Measurements from ENCODE around the gene AFDN. TPM values are rescaled to one million over a fixed set of nuclear protein-coding genes. Genes with fewer than 3 reads are reported as not detected.

AFDN gene
- total RNA-seq, 1 donor from 2014 or later: 162 TPM

- no peaks in the 10 kb centered on the region for H3K36me3 ChIP-seq
- DNase-seq (ENCODE audit: extremely low spot score in 2 of 2): no peak
- H3K27me3 ChIP-seq: no peaks in the 10 kb centered on the region
- intact Hi-C loops (cut with DNase I): loop anchor here (5.0 kb wide), 1 partner anchor 1394 kb away; no protein-coding TSS in a partner anchor
- H3K4me1 ChIP-seq: peaks cover 30% of the 10 kb centered on the region
- H3K9me3 ChIP-seq: no peaks in the 10 kb centered on the region
- H3K27ac ChIP-seq: peak overlapping the region; percentile 78
- H3K4me3 ChIP-seq: peak overlapping the region; percentile 54 to 78
- TF ChIP-seq POLR2A (IDR thresholded peaks at IDR 0.05) (no peak), CTCF (IDR thresholded peaks at IDR 0.05) (no peak), POLR2AphosphoS5 (IDR thresholded peaks at IDR 0.05; ENCODE audit: insufficient read depth in 1 of 2, low read depth in 1 of 2) (no peak)
Observed at GRCh38 chr6:167828325-167828956, 1.7 kb downstream of the AFDN start.

GRCh38 chr6:167829513-167829912 is 2.8 kb downstream of the AFDN start:
- H3K27ac ChIP-seq: no peak overlapping the region
- intact Hi-C loops (cut with DNase I): loop anchor here (5.0 kb wide), 1 partner anchor 1393 kb away; no protein-coding TSS in a partner anchor

GRCh38 chr6:167831281-167831828 is 4.6 kb downstream of the AFDN start:
- no peak overlapping the region for H3K27ac ChIP-seq

More at GRCh38 chr6:167829513-167829912, 2.8 kb downstream of the AFDN start:
- no peaks in the 10 kb centered on the region for H3K27me3 ChIP-seq
- no peak for TF ChIP-seq POLR2AphosphoS5 (IDR thresholded peaks at IDR 0.05; ENCODE audit: insufficient read depth in 1 of 2, low read depth in 1 of 2)
- no peak for TF ChIP-seq POLR2A (IDR thresholded peaks at IDR 0.05)
- no peak for TF ChIP-seq CTCF (IDR thresholded peaks at IDR 0.05)
- H3K9me3 ChIP-seq: no peaks in the 10 kb centered on the region
- H3K4me1 ChIP-seq: peaks cover 30% of the 10 kb centered on the region
- H3K36me3 ChIP-seq: no peaks in the 10 kb centered on the region
- H3K4me3 ChIP-seq: no peak overlapping the region
- no peak for DNase-seq (ENCODE audit: extremely low spot score in 2 of 2)

GRCh38 chr6:167832497-167833395 is 6.0 kb downstream of the AFDN start:
- Histone ChIP-seq H3K27ac (no peak overlapping the region), H3K9me3 (no peaks in the 10 kb centered on the region), H3K27me3 (no peaks in the 10 kb centered on the region), H3K36me3 (no peaks in the 10 kb centered on the region), H3K4me1 (peaks cover 20% of the 10 kb centered on the region), H3K4me3 (no peak overlapping the region)
- no peak for TF ChIP-seq CTCF (IDR thresholded peaks at IDR 0.05)
- no peak for TF ChIP-seq POLR2AphosphoS5 (IDR thresholded peaks at IDR 0.05; ENCODE audit: insufficient read depth in 1 of 2, low read depth in 1 of 2)
- TF ChIP-seq POLR2A (IDR thresholded peaks at IDR 0.05): no peak
- DNase-seq (ENCODE audit: extremely low spot score in 2 of 2): no peak
- intact Hi-C loops (cut with DNase I): no loop called here

More at GRCh38 chr6:167831281-167831828, 4.6 kb downstream of the AFDN start:
- no peak for TF ChIP-seq POLR2AphosphoS5 (IDR thresholded peaks at IDR 0.05; ENCODE audit: insufficient read depth in 1 of 2, low read depth in 1 of 2)
- H3K36me3 ChIP-seq: no peaks in the 10 kb centered on the region
- H3K9me3 ChIP-seq: no peaks in the 10 kb centered on the region
- DNase-seq (ENCODE audit: extremely low spot score in 2 of 2): no peak
- peaks cover 20% of the 10 kb centered on the region for H3K4me1 ChIP-seq
- H3K27me3 ChIP-seq: no peaks in the 10 kb centered on the region
- intact Hi-C loops (cut with DNase I): no loop called here
- no peak overlapping the region for H3K4me3 ChIP-seq

GRCh38 chr6:167833396-167833763 is 6.7 kb downstream of the AFDN start:
- H3K4me3 ChIP-seq: no peak overlapping the region
- no peaks in the 10 kb centered on the region for H3K36me3 ChIP-seq
- no peaks in the 10 kb centered on the region for H3K27me3 ChIP-seq
- no peaks in the 10 kb centered on the region for H3K9me3 ChIP-seq
- H3K27ac ChIP-seq: no peak overlapping the region
- intact Hi-C loops (cut with DNase I): no loop called here
- TF ChIP-seq CTCF (IDR thresholded peaks at IDR 0.05) (no peak), POLR2AphosphoS5 (IDR thresholded peaks at IDR 0.05; ENCODE audit: insufficient read depth in 1 of 2, low read depth in 1 of 2) (no peak), POLR2A (IDR thresholded peaks at IDR 0.05) (no peak)
- peaks cover 20% of the 10 kb centered on the region for H3K4me1 ChIP-seq
- DNase-seq (ENCODE audit: extremely low spot score in 2 of 2): no peak

Data from vagina (tissue), 2 donors.